Stimulated activated naive CD8-positive, alpha-beta T cell treated with anti-CD3 and anti-CD28 coated beads, Interleukin-15, amount 100 ng/mL, for 72 hours (primary cell): ENCODE results near the gene MEIOB.
A peak's percentile ranks its signal among the peaks of the same experiment; 100 is the strongest.
"Not testable (repeated sequence)": the region's sequence is repeated elsewhere in the genome, so short reads cannot be mapped to it uniquely, and the experiment has no call there.

Experiments
- ATAC-seq: fragments of 150-1000 bp; cut with Tn5 transposase; 2 replicates; pipeline ENCODE4 v1.10.0; 2021; ENCODE audit warnings: mild to moderate bottlenecking, moderate library complexity
- DNase-seq, 2 donors: peaks; one replicate each; pipeline ENCODE4 v3.0.0; 2021 to 2022
- H3K27ac Mint-ChIP-seq, 2 donors: one replicate each; pipeline ENCODE4 v1.8.0; 2022; ENCODE audit warnings: mild to moderate bottlenecking in 2 of 2, mixed read lengths in 2 of 2, moderate library complexity in 2 of 2
- H3K27me3 Mint-ChIP-seq: one replicate; pipeline ENCODE4 v1.8.0; 2022; ENCODE audit warnings: mixed read lengths
- H3K4me1 Mint-ChIP-seq: one replicate; pipeline ENCODE4 v1.8.0; 2022; ENCODE audit warnings: mild to moderate bottlenecking, mixed read lengths
- H3K4me3 Mint-ChIP-seq, 2 donors: one replicate each; pipeline ENCODE4 v1.8.0; 2022; ENCODE audit warnings: mild to moderate bottlenecking in 2 of 2, mixed read lengths in 2 of 2, moderate library complexity in 1 of 2
- H3K9me3 Mint-ChIP-seq, 2 donors: one replicate each; pipeline ENCODE4 v1.8.0; 2022; ENCODE audit warnings: mixed read lengths in 2 of 2

MEIOB gene

GRCh38 chr16:1818204-1818872, 53.6 kb downstream of the MEIOB start:
- Mint-ChIP-seq H3K9me3 (no peaks in the 10 kb centered on the region), H3K27me3 (no peaks in the 10 kb centered on the region), H3K4me3 (no peak overlapping the region), H3K4me1 (peaks cover 1% of the 10 kb centered on the region), H3K27ac (no peak overlapping the region)
- peak; percentile 31 for ATAC-seq
- DNase-seq, result no peak

- peaks cover 7% of the 10 kb centered on the region for H3K4me1 Mint-ChIP-seq
These were observed 54.2 kb downstream of the MEIOB start for GRCh38 chr16:1817716-1818115.

GRCh38 chr16:1817276-1817589, 54.7 kb downstream of the MEIOB start:
- no peak overlapping the region for H3K27ac Mint-ChIP-seq
- no peaks in the 10 kb centered on the region for H3K27me3 Mint-ChIP-seq
- ATAC-seq, result no peak
- H3K4me1 Mint-ChIP-seq, result peaks cover 8% of the 10 kb centered on the region
- no peak overlapping the region for H3K4me3 Mint-ChIP-seq
- no peak for DNase-seq
- no peaks in the 10 kb centered on the region for H3K9me3 Mint-ChIP-seq

More at GRCh38 chr16:1817716-1818115, 54.2 kb downstream of the MEIOB start:
- no peaks in the 10 kb centered on the region for H3K27me3 Mint-ChIP-seq
- ATAC-seq (no peak), DNase-seq (no peak)
- H3K9me3 Mint-ChIP-seq, result no peaks in the 10 kb centered on the region
- no peak overlapping the region for H3K4me3 Mint-ChIP-seq
- no peak overlapping the region for H3K27ac Mint-ChIP-seq

- Mint-ChIP-seq H3K9me3 (no peaks in the 10 kb centered on the region), H3K4me1 (peaks cover 8% of the 10 kb centered on the region), H3K4me3 (no peak overlapping the region), H3K27me3 (no peaks in the 10 kb centered on the region), H3K27ac (no peak overlapping the region)
- no peak for DNase-seq
- no peak for ATAC-seq
These were observed 55.3 kb downstream of the MEIOB start for GRCh38 chr16:1816396-1817275.

- Mint-ChIP-seq H3K4me1 (peaks cover 8% of the 10 kb centered on the region), H3K27ac (peak overlapping the region in 1 of 2 donors; percentile 63), H3K27me3 (no peaks in the 10 kb centered on the region), H3K9me3 (no peaks in the 10 kb centered on the region), H3K4me3 (no peak overlapping the region)
- ATAC-seq (no peak), DNase-seq (no peak)
These were observed 56.5 kb downstream of the MEIOB start for GRCh38 chr16:1815461-1815860.

GRCh38 chr16:1812732-1813163, 59.2 kb downstream of the MEIOB start:
- Mint-ChIP-seq H3K4me3 (no peak overlapping the region), H3K27me3 (no peaks in the 10 kb centered on the region), H3K9me3 (no peaks in the 10 kb centered on the region), H3K4me1 (peaks cover 8% of the 10 kb centered on the region), H3K27ac (no peak overlapping the region)
- peak; percentile 88 for ATAC-seq
- DNase-seq, result peak; percentile 38 to 53

- DNase-seq, result no peak
- Mint-ChIP-seq H3K4me3 (no peak overlapping the region), H3K27me3 (no peaks in the 10 kb centered on the region), H3K27ac (no peak overlapping the region), H3K9me3 (no peaks in the 10 kb centered on the region), H3K4me1 (peaks cover 8% of the 10 kb centered on the region)
- ATAC-seq, result no peak
These were observed 61.4 kb downstream of the MEIOB start for GRCh38 chr16:1810536-1810935.

- H3K4me3 Mint-ChIP-seq, result no peak overlapping the region
These were observed 61.9 kb downstream of the MEIOB start for GRCh38 chr16:1810106-1810505.

GRCh38 chr16:1809281-1809801, 62.6 kb downstream of the MEIOB start:
- H3K4me3 Mint-ChIP-seq, result no peak overlapping the region

More at GRCh38 chr16:1810106-1810505, 61.9 kb downstream of the MEIOB start:
- no peak for DNase-seq
- ATAC-seq, result no peak
- no peaks in the 10 kb centered on the region for H3K27me3 Mint-ChIP-seq
- H3K9me3 Mint-ChIP-seq, result no peaks in the 10 kb centered on the region
- H3K27ac Mint-ChIP-seq, result peak overlapping the region; percentile 13 to 49
- H3K4me1 Mint-ChIP-seq, result peaks cover 8% of the 10 kb centered on the region

GRCh38 chr16:1808691-1809090, 63.3 kb downstream of the MEIOB start:
- no peak overlapping the region for H3K4me3 Mint-ChIP-seq
- no peaks in the 10 kb centered on the region for H3K27me3 Mint-ChIP-seq
- ATAC-seq (no peak), DNase-seq (no peak)
- H3K9me3 Mint-ChIP-seq, result no peaks in the 10 kb centered on the region
- peaks cover 8% of the 10 kb centered on the region for H3K4me1 Mint-ChIP-seq
- no peak overlapping the region for H3K27ac Mint-ChIP-seq

More at GRCh38 chr16:1809281-1809801, 62.6 kb downstream of the MEIOB start:
- no peaks in the 10 kb centered on the region for H3K9me3 Mint-ChIP-seq
- DNase-seq (no peak), ATAC-seq (no peak)
- H3K27ac Mint-ChIP-seq, result no peak overlapping the region
- no peaks in the 10 kb centered on the region for H3K27me3 Mint-ChIP-seq
- peaks cover 8% of the 10 kb centered on the region for H3K4me1 Mint-ChIP-seq

GRCh38 chr16:1807626-1808025, 64.3 kb downstream of the MEIOB start:
- no peak for DNase-seq
- ATAC-seq, result no peak

GRCh38 chr16:1800701-1801100, 71.3 kb downstream of the MEIOB start:
- Mint-ChIP-seq H3K27me3 (no peaks in the 10 kb centered on the region), H3K4me3 (no peak overlapping the region), H3K27ac (peak overlapping the region in 1 of 2 donors; percentile 27), H3K9me3 (peaks cover 13 to 23% of the 10 kb centered on the region in 2 donors), H3K4me1 (no peaks in the 10 kb centered on the region)
- DNase-seq (no peak), ATAC-seq (no peak)

More at GRCh38 chr16:1807626-1808025, 64.3 kb downstream of the MEIOB start:
- Mint-ChIP-seq H3K9me3 (no peaks in the 10 kb centered on the region), H3K27ac (no peak overlapping the region), H3K4me3 (no peak overlapping the region), H3K27me3 (no peaks in the 10 kb centered on the region), H3K4me1 (peaks cover under 1% of the 10 kb centered on the region)

- H3K27ac Mint-ChIP-seq, H3K4me1 Mint-ChIP-seq, H3K27me3 Mint-ChIP-seq, ATAC-seq, DNase-seq, H3K4me3 Mint-ChIP-seq: not testable (repeated sequence)
- H3K9me3 Mint-ChIP-seq, result peaks cover 13 to 23% of the 10 kb centered on the region in 2 donors
These were observed 72.7 kb downstream of the MEIOB start for GRCh38 chr16:1799263-1799662.

- Mint-ChIP-seq H3K27me3 (no peaks in the 10 kb centered on the region), H3K4me3 (no peak overlapping the region), H3K9me3 (peaks cover 13 to 22% of the 10 kb centered on the region in 2 donors), H3K4me1 (no peaks in the 10 kb centered on the region), H3K27ac (no peak overlapping the region)
- DNase-seq (no peak), ATAC-seq (no peak)
These were observed 76.9 kb downstream of the MEIOB start for GRCh38 chr16:1794908-1795666.

GRCh38 chr16:1794221-1794871, 77.6 kb downstream of the MEIOB start:
- Mint-ChIP-seq H3K27ac (no peak overlapping the region), H3K4me1 (no peaks in the 10 kb centered on the region)
- ATAC-seq, result no peak

More at GRCh38 chr16:1794221-1794871, 77.6 kb downstream of the MEIOB start:
- no peak overlapping the region for H3K4me3 Mint-ChIP-seq
- H3K9me3 Mint-ChIP-seq, result peaks cover 5 to 14% of the 10 kb centered on the region in 2 donors
- DNase-seq, result peak in 1 of 2 donors; percentile 8
- H3K27me3 Mint-ChIP-seq, result no peaks in the 10 kb centered on the region
